K562 (cell line): ENCODE results near the gene RGS19. TPM values are rescaled to one million over a fixed set of nuclear protein-coding genes. Genes with fewer than 3 reads are reported as not detected.
A peak's percentile ranks its signal among the peaks of the same experiment; 100 is the strongest.

Experiments used
- ATAC-seq: fragments of 200-7000 bp; cut with Tn5 transposase; 3 replicates; pipeline ENCODE4 v1.9.1; 2020; ENCODE audit warnings: moderate library complexity
- BruUV-seq: library from RNA; stranded (reverse); fragments of 400-500 nt; replicated peaks from 2 replicates; lab custom pipeline; 2021; lab: Mats Ljungman, UMichigan
- CTCF ChIA-PET: fragments of 300-600 bp; formaldehyde crosslinking; extraction: SDS; loops from one replicate; lab custom pipeline; 2021; ENCODE audit warnings: low intra/inter-chr PET ratio; lab: Yijun Ruan, JAX
- POLR2A ChIA-PET: fragments of 300-600, 350-650 bp; sonication (Branson Sonifier 250); formaldehyde crosslinking; extraction: SDS; loops from one replicate; lab custom pipeline; 2021; ENCODE audit warnings: antibody characterized with exemption, inconsistent platforms; lab: Yijun Ruan, JAX
- DNase-seq, 4 experiments: peaks; one replicate each; pipeline versions ENCODE4 v3.0.0 to v3.0.0-alpha.2; 2011 to 2018; ENCODE audit warnings: low spot score in 3 of 4, mixed read lengths in 3 of 4; ENCODE audit errors: extremely low read depth in 1 of 4
- FAIRE-seq: peaks from 2 replicates; lab custom pipeline; 2011; peaks lifted over from hg19 to GRCh38; lab: Jason Lieb, UNC
- H2AFZ ChIP-seq: 2 replicates; pipeline ENCODE4 v1.6.0; 2011; ENCODE audit warnings: low read depth, low read length, control low read depth, inconsistent platforms
- H3K27ac ChIP-seq: fragments of 200-600 bp; 3 replicates; pipeline ENCODE4 v1.8.0; 2011; ENCODE audit warnings: low read depth, mild to moderate bottlenecking, control low read depth, inconsistent platforms, low read length, moderate library complexity, mixed read lengths; ENCODE audit errors: extremely low read depth
- H3K27me3 ChIP-seq, 2 experiments: fragments of 300-600 bp in 1 of 2; 2 replicates in 1 of 2; 3 replicates in 1 of 2; pipeline versions ENCODE4 v1.6.0 to v1.8.0; 2011; ENCODE audit warnings: inconsistent platforms in 2 of 2, low read length in 2 of 2, mild to moderate bottlenecking in 1 of 2, mixed read lengths in 1 of 2, moderate library complexity in 1 of 2; ENCODE audit not compliant: control insufficient read depth in 2 of 2, insufficient read depth in 2 of 2
- H3K36me3 ChIP-seq: fragments of 300-600 bp; 3 replicates; pipeline ENCODE4 v1.8.0; 2011; ENCODE audit warnings: mild to moderate bottlenecking, low read length, inconsistent platforms; ENCODE audit not compliant: control insufficient read depth, insufficient read depth
- H3K4me1 ChIP-seq, 2 experiments: fragments of 200-600 bp in 1 of 2; replicated peaks in 1 of 2; 2 replicates in 1 of 2; 3 replicates in 1 of 2; pipeline versions ENCODE4 v1.5.1 to v1.8.0; 2011; ENCODE audit warnings: inconsistent platforms in 2 of 2, low read length in 2 of 2, mild to moderate bottlenecking in 1 of 2, mixed read lengths in 1 of 2, moderate library complexity in 1 of 2; ENCODE audit not compliant: control insufficient read depth in 2 of 2, insufficient read depth in 2 of 2
- H3K4me2 ChIP-seq: 2 replicates; pipeline ENCODE4 v1.6.1; 2011; ENCODE audit warnings: low read length, control low read depth, inconsistent platforms, mixed read lengths; ENCODE audit not compliant: insufficient read depth
- H3K4me3 ChIP-seq: fragments of 200-600 bp; sonication (generic), shearing (Covaris generic); 2 replicates; pipeline ENCODE4 v1.5.1; 2016; ENCODE audit warnings: control low read depth, inconsistent platforms
- H3K79me2 ChIP-seq: fragments of 200-600 bp; 3 replicates; pipeline ENCODE4 v1.8.0; 2011; ENCODE audit warnings: low read length, inconsistent platforms; ENCODE audit not compliant: control insufficient read depth, insufficient read depth
- H3K9ac ChIP-seq, 2 experiments: 2 replicates each; pipeline versions ENCODE4 v1.6.0 to v1.6.1; 2011; ENCODE audit warnings: low read depth in 2 of 2, low read length in 2 of 2, control low read depth in 1 of 2, inconsistent platforms in 1 of 2, mild to moderate bottlenecking in 1 of 2, mixed read lengths in 1 of 2; ENCODE audit not compliant: insufficient read depth in 1 of 2
- H3K9me1 ChIP-seq: one replicate; pipeline ENCODE4 v1.6.0; 2011; ENCODE audit warnings: inconsistent platforms, mild to moderate bottlenecking, low read length, moderate library complexity; ENCODE audit not compliant: control insufficient read depth, insufficient read depth
- H3K9me3 ChIP-seq: replicated peaks from 2 replicates; pipeline ENCODE4 v1.5.1; 2011; ENCODE audit warnings: low read depth, low read length, inconsistent platforms; ENCODE audit not compliant: control insufficient read depth, insufficient read depth
- H4K20me1 ChIP-seq: replicated peaks from 2 replicates; pipeline ENCODE4 v1.6.1; 2011; ENCODE audit warnings: low read length, inconsistent platforms, mixed read lengths; ENCODE audit not compliant: control insufficient read depth, insufficient read depth
- ARNT ChIP-seq, 2 experiments: fragments of 450-650 bp; IDR thresholded peaks; 2 replicates each; pipeline ENCODE4 v1.6.1; 2016; ENCODE audit warnings: mild to moderate bottlenecking in 1 of 2
- PHF8 ChIP-seq: fragments of 200-600 bp; sonication (generic); IDR thresholded peaks from 2 replicates; pipeline ENCODE4 v1.6.1; 2012; ENCODE audit warnings: mixed run types, mild to moderate bottlenecking, inconsistent platforms, low read length, moderate library complexity, borderline replicate concordance
- WGBS: fragments of 100-300 bp; shearing (Covaris generic); methylation state at CpG from one replicate; pipeline ENCODE4 v1.1.6; 2016; ENCODE audit warnings: low coverage, mixed read lengths; ENCODE audit not compliant: insufficient coverage; ENCODE audit errors: missing lambda C conversion rate; 5-methylcytosine and 5-hydroxymethylcytosine counted together
- in situ Hi-C: fragments of 300-500 bp; cut with MboI; formaldehyde crosslinking; loops from 4 replicates; pipeline ENCODE4 v1.15.0; 2018; ENCODE audit warnings: inconsistent platforms, mixed read lengths
- intact Hi-C: fragments of 100-400 bp; cut with micrococcal nuclease; formaldehyde crosslinking; loops from 2 replicates; pipeline ENCODE4 v1.14.2; 2022
- polyA plus RNA-seq, 8 experiments: library from polyadenylated mRNA; depleted of rRNA in 4 of 8; stranded (reverse) in 5 of 8; unstranded in 3 of 8; fragments of >200 nt; fragmentation: Nextera tagmentation in 2 of 8; fragmentation: Illumina TruSeq in 1 of 8; extraction: Ambion mirVana in 2 of 8; extraction: Trizol in 1 of 8; gene quantifications; 2 replicates each; pipeline versions ENCODE4 v1.2.1 to v1.2.3, GENCODE V29; 2011 to 2014; ENCODE audit warnings: inconsistent platforms in 1 of 8, missing spikeins in 1 of 8
- total RNA-seq, 7 experiments: library from RNA; depleted of rRNA in 6 of 7; stranded (reverse); fragments of >200 nt in 6 of 7; fragmentation: Illumina TruSeq in 2 of 7; extraction: Trizol in 2 of 7; gene quantifications; 2 replicates each; pipeline versions ENCODE4 v1.2.1 to v1.2.3, GENCODE V29; 2011 to 2021; ENCODE audit warnings: low replicate concordance in 1 of 7
- TF ChIP-seq, protein P1 (sequence below): fragments of 200-400 bp; formaldehyde crosslinking; IDR thresholded peaks from 2 replicates; pipeline ENCODE4 v1.6.1; 2017; ENCODE audit warnings: mild to moderate bottlenecking, low read depth, low read length, moderate library complexity

Gene RGS19
- total and polyA plus RNA-seq, 9 of the 15 experiments (the other 6 are each of a cell fraction or from before 2014, with no cell fraction given), result 0.41 to 23.7 (median 14.6) TPM

- H3K9ac ChIP-seq, result 0 out of 4 replicates have a peak overlapping the region, but pooled peaks of 1 of the 2 experiments have one; percentile 4
- no peaks in the 10 kb centered on the region for H3K9me3 ChIP-seq
- H3K36me3 ChIP-seq, result no peaks in the 10 kb centered on the region
- no peak for DNase-seq
- peaks cover 40 to 84% of the 10 kb centered on the region in 2 experiments; a peak in 4 of 5 replicates for H3K27me3 ChIP-seq
- in situ Hi-C loops (no loop called here), intact Hi-C loops (no loop called here)
- no TSS peak for BruUV-seq
- H3K9me1 ChIP-seq, result peaks cover 2% of the 10 kb centered on the region
- no peak for FAIRE-seq
- H2AFZ ChIP-seq, result no peak overlapping the region
- ATAC-seq, result no peak
- H4K20me1 ChIP-seq, result peaks cover 13% of the 10 kb centered on the region; the same call in 1 of the 2 replicates
- TF ChIP-seq PHF8, result no peak
- TF ChIP-seq ARNT (IDR thresholded peaks at IDR 0.05), result no peak
- TF ChIP-seq, protein P1, sequence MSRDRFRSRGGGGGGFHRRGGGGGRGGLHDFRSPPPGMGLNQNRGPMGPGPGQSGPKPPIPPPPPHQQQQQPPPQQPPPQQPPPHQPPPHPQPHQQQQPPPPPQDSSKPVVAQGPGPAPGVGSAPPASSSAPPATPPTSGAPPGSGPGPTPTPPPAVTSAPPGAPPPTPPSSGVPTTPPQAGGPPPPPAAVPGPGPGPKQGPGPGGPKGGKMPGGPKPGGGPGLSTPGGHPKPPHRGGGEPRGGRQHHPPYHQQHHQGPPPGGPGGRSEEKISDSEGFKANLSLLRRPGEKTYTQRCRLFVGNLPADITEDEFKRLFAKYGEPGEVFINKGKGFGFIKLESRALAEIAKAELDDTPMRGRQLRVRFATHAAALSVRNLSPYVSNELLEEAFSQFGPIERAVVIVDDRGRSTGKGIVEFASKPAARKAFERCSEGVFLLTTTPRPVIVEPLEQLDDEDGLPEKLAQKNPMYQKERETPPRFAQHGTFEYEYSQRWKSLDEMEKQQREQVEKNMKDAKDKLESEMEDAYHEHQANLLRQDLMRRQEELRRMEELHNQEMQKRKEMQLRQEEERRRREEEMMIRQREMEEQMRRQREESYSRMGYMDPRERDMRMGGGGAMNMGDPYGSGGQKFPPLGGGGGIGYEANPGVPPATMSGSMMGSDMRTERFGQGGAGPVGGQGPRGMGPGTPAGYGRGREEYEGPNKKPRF, result no peak
- TF ChIP-seq, all 486 proteins: peak for 0
- Histone ChIP-seq H3K4me2 (no peak overlapping the region), H3K4me1 (peaks cover 0 to 36% of the 10 kb centered on the region in 2 experiments; a peak in 3 of 5 replicates), H3K79me2 (no peaks in the 10 kb centered on the region), H3K4me3 (no peak overlapping the region), H3K27ac (no peak overlapping the region)
- 5% methylated on average over 15 of the region's 16 CpGs for WGBS
- ChIA-PET POLR2A (interaction anchor here (0.7 kb wide), 1 partner anchor 10 kb away, joined by 3 read pairs; no protein-coding TSS in a partner anchor), CTCF (no interaction called here)
These were observed 30.6 kb upstream of the RGS19 start for GRCh38 chr20:64109831-64110391.
